ENCODE measurements around the gene CA4. TPM values are rescaled to one million over a fixed set of nuclear protein-coding genes. Genes with fewer than 3 reads are reported as not detected.

The CA4 gene
- total RNA-seq, 2 donors from 2014 or later, result 1.5 to 3.0 TPM

- Mint-ChIP-seq H3K4me1 (peaks cover 31% of the 10 kb centered on the region), H3K9me3 (no peaks in the 10 kb centered on the region), H3K27ac (peak overlapping the region; percentile 95), H3K36me3 (ENCODE audit: low read depth) (no peaks in the 10 kb centered on the region), H3K4me3 (peak overlapping the region; percentile 54), H3K27me3 (ENCODE audit: insufficient read depth) (peaks cover 91% of the 10 kb centered on the region)
- Histone ChIP-seq H3K27ac (ENCODE audit: low read depth, low read length) (no peak overlapping the region), H3K9me3 (ENCODE audit: control insufficient read depth, low read length) (no peaks in the 10 kb centered on the region), H3K4me1 (ENCODE audit: control insufficient read depth, insufficient read depth, low read length) (peaks cover 9% of the 10 kb centered on the region), H3K36me3 (ENCODE audit: control insufficient read depth, insufficient read depth, low read length) (no peaks in the 10 kb centered on the region), H3K4me3 (ENCODE audit: low read length) (peak overlapping the region; percentile 76), H3K27me3 (ENCODE audit: control insufficient read depth, insufficient read depth, low read length, poor library complexity, severe bottlenecking) (peaks cover 78% of the 10 kb centered on the region), H3K9ac (ENCODE audit: extremely low read depth, low read length, poor library complexity, severe bottlenecking) (no peak overlapping the region)
- DNase-seq, result peak; percentile 99
- TF ChIP-seq CTCF (conservative IDR thresholded peaks at IDR 0.05), result peak; percentile 91
- WGBS, 2 experiments (ENCODE audit: insufficient coverage in 1 of 2, insufficient read length in 1 of 2), result 16 to 18% methylated on average over 4 to 10 of the region's 10 CpGs
These were observed 6.8 kb upstream of the CA4 start for GRCh38 chr17:60142872-60143499.

GRCh38 chr17:60145006-60145935 is 4.5 kb upstream of the CA4 start:
- peak; percentile 82 for DNase-seq
- H3K36me3 Mint-ChIP-seq (ENCODE audit: low read depth), result no peaks in the 10 kb centered on the region
- no peak overlapping the region for H3K27ac ChIP-seq (ENCODE audit: low read depth, low read length)
- H3K9me3 Mint-ChIP-seq, result no peaks in the 10 kb centered on the region
- peaks cover 91% of the 10 kb centered on the region for H3K27me3 Mint-ChIP-seq (ENCODE audit: insufficient read depth)
- H3K36me3 ChIP-seq (ENCODE audit: control insufficient read depth, insufficient read depth, low read length), result no peaks in the 10 kb centered on the region
- no peak overlapping the region for H3K9ac ChIP-seq (ENCODE audit: extremely low read depth, low read length, poor library complexity, severe bottlenecking)
- no peak for TF ChIP-seq CTCF (conservative IDR thresholded peaks at IDR 0.05)
- peaks cover 78% of the 10 kb centered on the region for H3K27me3 ChIP-seq (ENCODE audit: control insufficient read depth, insufficient read depth, low read length, poor library complexity, severe bottlenecking)
- peaks cover 9% of the 10 kb centered on the region for H3K4me1 ChIP-seq (ENCODE audit: control insufficient read depth, insufficient read depth, low read length)
- no peak overlapping the region for H3K4me3 Mint-ChIP-seq
- no peaks in the 10 kb centered on the region for H3K9me3 ChIP-seq (ENCODE audit: control insufficient read depth, low read length)
- no peak overlapping the region for H3K4me3 ChIP-seq (ENCODE audit: low read length)
- H3K27ac Mint-ChIP-seq, result no peak overlapping the region
- H3K4me1 Mint-ChIP-seq, result peaks cover 35% of the 10 kb centered on the region
- WGBS, 2 experiments (ENCODE audit: insufficient coverage in 1 of 2, insufficient read length in 1 of 2), result 37 to 49% methylated on average over 9 to 16 of the region's 17 CpGs

DNA sequence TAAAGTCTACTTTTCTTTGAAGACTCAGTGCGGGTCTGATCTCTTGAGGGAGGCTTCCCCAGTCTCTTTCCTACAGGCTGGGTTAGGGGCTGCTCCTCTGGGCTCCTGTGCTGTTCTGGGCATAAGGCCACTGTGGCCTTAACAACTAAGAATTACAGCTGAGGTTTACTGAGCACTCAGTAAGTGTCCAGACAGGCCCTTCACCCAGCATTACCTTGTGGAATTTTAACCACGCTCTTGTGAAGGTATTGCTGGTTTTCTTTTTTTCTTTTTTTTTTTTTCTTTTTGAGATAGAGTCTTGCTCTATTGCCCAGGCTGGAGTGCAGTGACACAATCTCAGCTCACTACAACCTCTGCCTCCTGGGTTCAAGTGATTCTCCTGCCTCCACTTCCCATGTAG is 3.6 kb upstream of the CA4 start:
- TF ChIP-seq CTCF (conservative IDR thresholded peaks at IDR 0.05), result no peak
- H3K4me1 Mint-ChIP-seq, result peaks cover 41% of the 10 kb centered on the region
- Histone ChIP-seq H3K9ac (ENCODE audit: extremely low read depth, low read length, poor library complexity, severe bottlenecking) (no peak overlapping the region), H3K4me1 (ENCODE audit: control insufficient read depth, insufficient read depth, low read length) (peaks cover 9% of the 10 kb centered on the region), H3K27ac (ENCODE audit: low read depth, low read length) (no peak overlapping the region), H3K4me3 (ENCODE audit: low read length) (no peak overlapping the region), H3K9me3 (ENCODE audit: control insufficient read depth, low read length) (no peaks in the 10 kb centered on the region), H3K27me3 (ENCODE audit: control insufficient read depth, insufficient read depth, low read length, poor library complexity, severe bottlenecking) (peaks cover 78% of the 10 kb centered on the region), H3K36me3 (ENCODE audit: control insufficient read depth, insufficient read depth, low read length) (no peaks in the 10 kb centered on the region)
- H3K9me3 Mint-ChIP-seq, result peaks cover 1% of the 10 kb centered on the region
- DNase-seq, result no peak
- H3K36me3 Mint-ChIP-seq (ENCODE audit: low read depth), result no peaks in the 10 kb centered on the region
- peaks cover 91% of the 10 kb centered on the region for H3K27me3 Mint-ChIP-seq (ENCODE audit: insufficient read depth)
- H3K27ac Mint-ChIP-seq, result no peak overlapping the region
- H3K4me3 Mint-ChIP-seq, result no peak overlapping the region
- WGBS, 2 experiments (ENCODE audit: insufficient coverage in 1 of 2, insufficient read length in 1 of 2), result 91 to 95% methylated on average over 1 to 2 of the region's 2 CpGs

Data from endodermal cell (in vitro differentiated cells).